Type B pancreatic cell (in vitro differentiated cells): Measurements from ENCODE around the gene CYP19A1. TPM values are rescaled to one million over a fixed set of nuclear protein-coding genes. Genes with fewer than 3 reads are reported as not detected.

Experiments used
- DNase-seq: peaks from one replicate; pipeline ENCODE4 v3.0.0; 2021; ENCODE audit warnings: mixed read lengths; ENCODE audit not compliant: unreplicated experiment; ENCODE audit errors: extremely low spot score
- H3K27ac Mint-ChIP-seq: 2 replicates; pipeline ENCODE4 v1.8.0; 2021; ENCODE audit warnings: mild to moderate bottlenecking, mixed read lengths
- H3K27me3 Mint-ChIP-seq: 2 replicates; pipeline ENCODE4 v1.8.0; 2021; ENCODE audit warnings: mixed read lengths
- H3K36me3 Mint-ChIP-seq: 2 replicates; pipeline ENCODE4 v1.8.0; 2021; ENCODE audit warnings: mixed read lengths
- H3K4me1 Mint-ChIP-seq: one replicate; pipeline ENCODE4 v1.8.0; 2021; ENCODE audit warnings: mixed read lengths; ENCODE audit not compliant: unreplicated experiment
- H3K4me3 Mint-ChIP-seq: 2 replicates; pipeline ENCODE4 v1.8.0; 2021; ENCODE audit warnings: mild to moderate bottlenecking, mixed read lengths
- H3K9me3 Mint-ChIP-seq: 2 replicates; pipeline ENCODE4 v1.8.0; 2021; ENCODE audit warnings: mixed read lengths
- total RNA-seq: library from RNA; stranded (reverse); gene quantifications from 2 replicates; pipeline ENCODE4 v1.2.1, GENCODE V29; 2021; ENCODE audit warnings: low replicate concordance
- TF ChIP-seq, protein P1 (sequence below): fragments of 200-600 bp; sonication (generic); conservative IDR thresholded peaks from 2 replicates; pipeline ENCODE4 v1.5.0; 2021; ENCODE audit warnings: antibody characterized with exemption, mild to moderate bottlenecking

The CYP19A1 gene
- total RNA-seq, 1 donor from 2014 or later, result 1.3 TPM

- Mint-ChIP-seq H3K27me3 (peaks cover 6% of the 10 kb centered on the region), H3K27ac (no peak overlapping the region), H3K4me1 (no peaks in the 10 kb centered on the region), H3K4me3 (no peak overlapping the region), H3K36me3 (no peaks in the 10 kb centered on the region), H3K9me3 (no peaks in the 10 kb centered on the region)
- TF ChIP-seq, protein P1, sequence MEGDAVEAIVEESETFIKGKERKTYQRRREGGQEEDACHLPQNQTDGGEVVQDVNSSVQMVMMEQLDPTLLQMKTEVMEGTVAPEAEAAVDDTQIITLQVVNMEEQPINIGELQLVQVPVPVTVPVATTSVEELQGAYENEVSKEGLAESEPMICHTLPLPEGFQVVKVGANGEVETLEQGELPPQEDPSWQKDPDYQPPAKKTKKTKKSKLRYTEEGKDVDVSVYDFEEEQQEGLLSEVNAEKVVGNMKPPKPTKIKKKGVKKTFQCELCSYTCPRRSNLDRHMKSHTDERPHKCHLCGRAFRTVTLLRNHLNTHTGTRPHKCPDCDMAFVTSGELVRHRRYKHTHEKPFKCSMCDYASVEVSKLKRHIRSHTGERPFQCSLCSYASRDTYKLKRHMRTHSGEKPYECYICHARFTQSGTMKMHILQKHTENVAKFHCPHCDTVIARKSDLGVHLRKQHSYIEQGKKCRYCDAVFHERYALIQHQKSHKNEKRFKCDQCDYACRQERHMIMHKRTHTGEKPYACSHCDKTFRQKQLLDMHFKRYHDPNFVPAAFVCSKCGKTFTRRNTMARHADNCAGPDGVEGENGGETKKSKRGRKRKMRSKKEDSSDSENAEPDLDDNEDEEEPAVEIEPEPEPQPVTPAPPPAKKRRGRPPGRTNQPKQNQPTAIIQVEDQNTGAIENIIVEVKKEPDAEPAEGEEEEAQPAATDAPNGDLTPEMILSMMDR, result no peak
- DNase-seq, result no peak
Measured at GRCh38 chr15:51375966-51376640, 37.7 kb upstream of the CYP19A1 start.

- H3K36me3 Mint-ChIP-seq, result no peaks in the 10 kb centered on the region
- H3K9me3 Mint-ChIP-seq, result no peaks in the 10 kb centered on the region
- H3K27ac Mint-ChIP-seq, result no peak overlapping the region
- no peak overlapping the region for H3K4me3 Mint-ChIP-seq
- no peaks in the 10 kb centered on the region for H3K4me1 Mint-ChIP-seq
- H3K27me3 Mint-ChIP-seq, result peaks cover 3% of the 10 kb centered on the region
- DNase-seq, result no peak
- TF ChIP-seq, protein P1, result no peak
Measured at GRCh38 chr15:51374131-51374530, 35.7 kb upstream of the CYP19A1 start.

DNA sequence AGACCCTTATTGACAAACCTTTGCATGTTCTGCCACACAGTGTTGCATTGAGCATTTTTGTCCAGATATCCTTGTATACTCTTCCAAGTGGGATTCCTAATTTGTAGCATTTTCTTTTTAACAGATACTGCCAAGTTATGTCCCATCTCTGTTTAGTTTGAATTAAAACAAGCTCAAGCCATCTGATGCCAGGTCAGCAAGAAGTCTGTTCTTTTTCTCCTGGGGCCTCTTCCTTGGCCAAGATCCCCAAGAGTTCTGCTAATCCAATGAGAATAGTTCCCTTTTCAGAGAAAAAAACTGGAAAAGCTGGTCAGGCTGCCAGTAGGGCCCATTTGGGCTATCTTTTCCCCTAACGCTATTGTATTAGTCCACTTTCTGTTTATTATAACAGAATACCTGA is 32.9 kb upstream of the CYP19A1 start:
- Mint-ChIP-seq H3K27me3 (no peaks in the 10 kb centered on the region), H3K4me3 (no peak overlapping the region), H3K36me3 (no peaks in the 10 kb centered on the region), H3K9me3 (no peaks in the 10 kb centered on the region), H3K27ac (no peak overlapping the region), H3K4me1 (peaks cover under 1% of the 10 kb centered on the region)
- TF ChIP-seq, protein P1, result no peak
- no peak for DNase-seq

- DNase-seq, result no peak
- Mint-ChIP-seq H3K4me3 (no peak overlapping the region), H3K4me1 (peaks cover 6% of the 10 kb centered on the region), H3K27me3 (no peaks in the 10 kb centered on the region), H3K36me3 (no peaks in the 10 kb centered on the region), H3K27ac (no peak overlapping the region), H3K9me3 (no peaks in the 10 kb centered on the region)
- TF ChIP-seq, protein P1, result no peak
Measured at GRCh38 chr15:51369451-51369761, 31.0 kb upstream of the CYP19A1 start.

- H3K4me1 Mint-ChIP-seq, result peaks cover 6% of the 10 kb centered on the region
- H3K4me3 Mint-ChIP-seq, result no peak overlapping the region
- H3K36me3 Mint-ChIP-seq, result no peaks in the 10 kb centered on the region
- H3K9me3 Mint-ChIP-seq, result no peaks in the 10 kb centered on the region
- TF ChIP-seq, protein P1, result no peak
- DNase-seq, result no peak
- no peak overlapping the region for H3K27ac Mint-ChIP-seq
- H3K27me3 Mint-ChIP-seq, result no peaks in the 10 kb centered on the region
Measured at GRCh38 chr15:51368751-51369450, 30.5 kb upstream of the CYP19A1 start.
